ENCODE data around the gene OAT. TPM values are rescaled to one million over a fixed set of nuclear protein-coding genes. Genes with fewer than 3 reads are reported as not detected.
A peak's percentile ranks its signal among the peaks of the same experiment; 100 is the strongest.

Gene OAT
- total RNA-seq, 1 experiment from 2014 or later, result 79.8 TPM

GRCh38 chr10:124388823-124389612 is 29.7 kb downstream of the OAT start:
- Histone ChIP-seq H3K4me2 (ENCODE audit: low read length) (peak overlapping the region; percentile 89), H2AFZ (ENCODE audit: low read length) (peak overlapping the region; percentile 91), H3K79me2 (ENCODE audit: low read length) (no peaks in the 10 kb centered on the region), H3K9me2 (replicated peaks; ENCODE audit: low read length) (no peaks in the 10 kb centered on the region), H3K9me3 (ENCODE audit: low read length) (no peaks in the 10 kb centered on the region), H3K4me1 (ENCODE audit: insufficient read depth, low read length) (peaks cover 11% of the 10 kb centered on the region; the same call in 1 of the 2 replicates), H3F3A (ENCODE audit: low read length, unreplicated experiment) (no peaks in the 10 kb centered on the region), H3K27me3 (ENCODE audit: low read length) (no peaks in the 10 kb centered on the region), H3K4me3 (ENCODE audit: low read length) (peak overlapping the region; percentile 67), H4K20me1 (ENCODE audit: low read length) (no peaks in the 10 kb centered on the region), H3K9ac (ENCODE audit: low read length) (peak overlapping the region; percentile 44), H3K27ac (ENCODE audit: low read length) (no peak overlapping the region), H3K36me3 (ENCODE audit: low read depth, low read length) (no peaks in the 10 kb centered on the region)
- TF ChIP-seq CTCF (conservative IDR thresholded peaks at IDR 0.05; ENCODE audit: low read depth, low read length) (peak; percentile 73), EZH2phosphoT487 (IDR thresholded peaks at IDR 0.05; ENCODE audit: borderline replicate concordance, low read length) (no peak), EZH2 (IDR thresholded peaks at IDR 0.05; ENCODE audit: low read length, unreplicated experiment) (no peak)
- intact Hi-C loops (cut with micrococcal nuclease), result loop anchor here (1.0 to 10.0 kb wide), 2 partner anchors 294 to 395 kb away; partner anchors contain the start of gene CHST15
- POLR2A ChIA-PET (ENCODE audit: unreplicated experiment), result no interaction called here
- DNase-seq, result peak; percentile 86
- CTCF ChIA-PET, result interaction anchor here (0.6 to 1.5 kb wide), 10 partner anchors 93 to 427 kb away, joined by 3 to 37 read pairs (median 4); no protein-coding TSS in a partner anchor
- BruUV-seq (replicated peaks), result no TSS peak
- peak; percentile 87 for ATAC-seq

GRCh38 chr10:124388476-124388822 is 30.3 kb downstream of the OAT start:
- peak overlapping the region; percentile 89 for H3K4me2 ChIP-seq (ENCODE audit: low read length)
- H3F3A ChIP-seq (ENCODE audit: low read length, unreplicated experiment), result no peaks in the 10 kb centered on the region
- H2AFZ ChIP-seq (ENCODE audit: low read length), result peak overlapping the region; percentile 91
- no peak; the same call in 1 of the 2 replicates for ATAC-seq
- H3K9me3 ChIP-seq (ENCODE audit: low read length), result no peaks in the 10 kb centered on the region
- TF ChIP-seq CTCF (conservative IDR thresholded peaks at IDR 0.05; ENCODE audit: low read depth, low read length), result no peak
- TF ChIP-seq EZH2 (IDR thresholded peaks at IDR 0.05; ENCODE audit: low read length, unreplicated experiment), result no peak
- TF ChIP-seq EZH2phosphoT487 (IDR thresholded peaks at IDR 0.05; ENCODE audit: borderline replicate concordance, low read length), result no peak
- H3K27me3 ChIP-seq (ENCODE audit: low read length), result no peaks in the 10 kb centered on the region
- ChIA-PET CTCF (interaction anchor here (0.6 to 1.5 kb wide), 2 partner anchors 113 to 393 kb away, joined by 3 to 37 read pairs; no protein-coding TSS in a partner anchor), POLR2A (ENCODE audit: unreplicated experiment) (no interaction called here)
- H3K27ac ChIP-seq (ENCODE audit: low read length), result no peak overlapping the region
- no peaks in the 10 kb centered on the region for H3K9me2 ChIP-seq (replicated peaks; ENCODE audit: low read length)
- peak overlapping the region; percentile 67 for H3K4me3 ChIP-seq (ENCODE audit: low read length)
- peak overlapping the region; percentile 44; the same call in 1 of the 2 replicates for H3K9ac ChIP-seq (ENCODE audit: low read length)
- DNase-seq, result no peak
- intact Hi-C loops (cut with micrococcal nuclease), result loop anchor here (10.0 kb wide), 1 partner anchor 294 kb away; the partner anchor contains the start of gene CHST15
- H3K4me1 ChIP-seq (ENCODE audit: insufficient read depth, low read length), result peaks cover 5% of the 10 kb centered on the region; the same call in 1 of the 2 replicates
- no peaks in the 10 kb centered on the region for H3K36me3 ChIP-seq (ENCODE audit: low read depth, low read length)
- BruUV-seq (replicated peaks), result no TSS peak
- no peaks in the 10 kb centered on the region for H4K20me1 ChIP-seq (ENCODE audit: low read length)
- H3K79me2 ChIP-seq (ENCODE audit: low read length), result no peaks in the 10 kb centered on the region

All from PC-3 (cell line).